H9 (cell line): ENCODE data around the gene PAPOLA. TPM values are rescaled to one million over a fixed set of nuclear protein-coding genes. Genes with fewer than 3 reads are reported as not detected.

Experiments used
- DNase-seq: peaks from one replicate; pipeline ENCODE4 v3.0.0-alpha.2; 2017
- H2AFZ ChIP-seq: one replicate; pipeline ENCODE4 v1.6.1; 2013; ENCODE audit warnings: mild to moderate bottlenecking, low read length, control low read depth, moderate library complexity
- H2AK5ac ChIP-seq: 2 replicates; pipeline ENCODE4 v1.6.1; 2013; ENCODE audit warnings: low read length, control low read depth, mixed read lengths; ENCODE audit not compliant: insufficient read length
- H2BK120ac ChIP-seq: one replicate; pipeline ENCODE4 v1.6.1; 2013; ENCODE audit warnings: low read depth, mild to moderate bottlenecking, low read length, control low read depth, inconsistent platforms; ENCODE audit not compliant: poor library complexity, severe bottlenecking
- H2BK12ac ChIP-seq: 2 replicates; pipeline ENCODE4 v1.6.1; 2013; ENCODE audit warnings: low read length, control low read depth, mixed read lengths, low read depth; ENCODE audit not compliant: insufficient read length
- H2BK15ac ChIP-seq: 2 replicates; pipeline ENCODE4 v1.6.1; 2013; ENCODE audit warnings: low read depth, low read length, control low read depth
- H2BK20ac ChIP-seq: one replicate; pipeline ENCODE4 v1.6.1; 2013; ENCODE audit warnings: low read depth, mild to moderate bottlenecking, low read length, control low read depth, inconsistent platforms; ENCODE audit not compliant: poor library complexity, severe bottlenecking
- H2BK5ac ChIP-seq: 2 replicates; pipeline ENCODE4 v1.6.1; 2013; ENCODE audit warnings: low read length, control low read depth, mixed read lengths; ENCODE audit not compliant: insufficient read length
- H3K14ac ChIP-seq: 2 replicates; pipeline ENCODE4 v1.6.1; 2013; ENCODE audit warnings: low read length, control low read depth; ENCODE audit not compliant: insufficient read depth
- H3K18ac ChIP-seq: 2 replicates; pipeline ENCODE4 v1.6.1; 2013; ENCODE audit warnings: low read depth, mild to moderate bottlenecking, mixed read lengths, low read length, control low read depth; ENCODE audit not compliant: insufficient read length
- H3K23ac ChIP-seq: 2 replicates; pipeline ENCODE4 v1.6.1; 2013; ENCODE audit warnings: low read length, control low read depth, mixed read lengths, low read depth; ENCODE audit not compliant: insufficient read length
- H3K23me2 ChIP-seq: 2 replicates; pipeline ENCODE4 v1.6.1; 2013; ENCODE audit warnings: low read depth, mild to moderate bottlenecking, mixed read lengths, low read length, control low read depth; ENCODE audit not compliant: insufficient read length, poor library complexity, severe bottlenecking
- H3K27ac ChIP-seq: 2 replicates; pipeline ENCODE4 v1.5.1; 2013; ENCODE audit warnings: low read length, control low read depth, mixed read lengths, low read depth; ENCODE audit not compliant: insufficient read length
- H3K27me3 ChIP-seq: 2 replicates; pipeline ENCODE4 v1.6.1; 2013; ENCODE audit warnings: low read length, control low read depth, inconsistent platforms; ENCODE audit not compliant: insufficient read depth
- H3K4ac ChIP-seq: 2 replicates; pipeline ENCODE4 v1.6.1; 2013; ENCODE audit warnings: low read depth, mild to moderate bottlenecking, control low read depth, inconsistent platforms, low read length, moderate library complexity
- H3K4me1 ChIP-seq: 2 replicates; pipeline ENCODE4 v1.6.1; 2013; ENCODE audit warnings: low read length, control low read depth, inconsistent platforms; ENCODE audit not compliant: insufficient read depth
- H3K4me2 ChIP-seq: 2 replicates; pipeline ENCODE4 v1.6.1; 2013; ENCODE audit warnings: low read length, control low read depth, mixed read lengths; ENCODE audit not compliant: insufficient read length, insufficient read depth
- H3K56ac ChIP-seq: 2 replicates; pipeline ENCODE4 v1.6.1; 2013; ENCODE audit warnings: low read depth, mild to moderate bottlenecking, mixed read lengths, low read length, control low read depth; ENCODE audit not compliant: insufficient read length
- H3K79me1 ChIP-seq: 2 replicates; pipeline ENCODE4 v1.6.1; 2013; ENCODE audit warnings: low read depth, mild to moderate bottlenecking, moderate library complexity, low read length, control low read depth, inconsistent platforms; ENCODE audit not compliant: insufficient read depth, poor library complexity, severe bottlenecking
- H3K79me2 ChIP-seq: 2 replicates; pipeline ENCODE4 v1.6.1; 2013; ENCODE audit warnings: low read length, control low read depth, inconsistent platforms; ENCODE audit not compliant: insufficient read depth
- H3K9ac ChIP-seq: 2 replicates; pipeline ENCODE4 v1.6.1; 2013; ENCODE audit warnings: low read length, control low read depth, mixed read lengths; ENCODE audit not compliant: insufficient read length; ENCODE audit errors: extremely low read depth
- H3K9me3 ChIP-seq: one replicate; pipeline ENCODE4 v1.6.1; 2013; ENCODE audit warnings: low read depth, low read length, inconsistent platforms; ENCODE audit not compliant: control insufficient read depth
- H3T11ph ChIP-seq: one replicate; pipeline ENCODE4 v1.6.1; 2013; ENCODE audit warnings: mild to moderate bottlenecking, low read length, control low read depth, inconsistent platforms
- H4K20me1 ChIP-seq: one replicate; pipeline ENCODE4 v1.6.1; 2013; ENCODE audit not compliant: control insufficient read depth, insufficient read length, insufficient read depth
- H4K5ac ChIP-seq: 2 replicates; pipeline ENCODE4 v1.6.1; 2013; ENCODE audit warnings: low read depth, mild to moderate bottlenecking, mixed read lengths, low read length, control low read depth; ENCODE audit not compliant: insufficient read length
- H4K8ac ChIP-seq: replicated peaks from 2 replicates; pipeline ENCODE4 v1.6.1; 2013; ENCODE audit warnings: low read length, control low read depth, mixed read lengths, low read depth; ENCODE audit not compliant: insufficient read length
- H4K91ac ChIP-seq: 2 replicates; pipeline ENCODE4 v1.6.1; 2013; ENCODE audit warnings: low read depth, mild to moderate bottlenecking, moderate library complexity, mixed read lengths, low read length, control low read depth; ENCODE audit not compliant: insufficient read length
- H3K27ac Mint-ChIP-seq, 3 experiments: 2 replicates in 2 of 3; 3 replicates in 1 of 3; pipeline ENCODE4 v1.8.0; 2020 to 2021; ENCODE audit warnings: mixed read lengths in 3 of 3, mild to moderate bottlenecking in 1 of 3, moderate library complexity in 1 of 3
- H3K27me3 Mint-ChIP-seq: 2 replicates; pipeline ENCODE4 v1.8.0; 2021; ENCODE audit warnings: low read depth, mild to moderate bottlenecking, moderate library complexity, mixed read lengths
- H3K36me3 Mint-ChIP-seq, 3 experiments: 2 replicates in 2 of 3; 3 replicates in 1 of 3; pipeline ENCODE4 v1.8.0; 2020 to 2021; ENCODE audit warnings: low read depth in 3 of 3, mixed read lengths in 3 of 3; ENCODE audit not compliant: insufficient read depth in 1 of 3
- H3K4me1 Mint-ChIP-seq, 2 experiments: 2 replicates each; pipeline ENCODE4 v1.8.0; 2020; ENCODE audit warnings: mixed read lengths in 2 of 2
- H3K4me3 Mint-ChIP-seq, 2 experiments: 2 replicates in 1 of 2; 3 replicates in 1 of 2; pipeline ENCODE4 v1.8.0; 2020 to 2021; ENCODE audit warnings: mild to moderate bottlenecking in 2 of 2, mixed read lengths in 2 of 2, moderate library complexity in 1 of 2
- H3K9me3 Mint-ChIP-seq, 2 experiments: 2 replicates in 1 of 2; 3 replicates in 1 of 2; pipeline ENCODE4 v1.8.0; 2020; ENCODE audit warnings: mild to moderate bottlenecking in 2 of 2, mixed read lengths in 2 of 2, moderate library complexity in 1 of 2
- CTCF ChIP-seq: fragments of 200-600 bp; sonication (generic); conservative IDR thresholded peaks from 3 replicates; pipeline ENCODE4 v1.8.0; 2021; ENCODE audit warnings: antibody characterized with exemption, mild to moderate bottlenecking
- WGBS: extraction: QIAGEN DNeasy Blood & Tissue Kit; methylation state at CpG from one replicate; pipeline ENCODE4 v1.1.7; 2013; ENCODE audit warnings: missing lambda C conversion rate, low lambda C conversion rate, mixed read lengths; ENCODE audit not compliant: insufficient read length; ENCODE audit errors: extremely low coverage; 5-methylcytosine and 5-hydroxymethylcytosine counted together
- total RNA-seq: library from RNA; stranded (reverse); gene quantifications from 2 replicates; pipeline ENCODE4 v1.2.1, GENCODE V29; 2021

PAPOLA gene
- total RNA-seq, 1 experiment from 2014 or later: 188 TPM

GRCh38 chr14:96502621-96503305, 581 bp downstream of the PAPOLA start:
- no CpG with 5 or more reads among the region's 47 CpGs for WGBS

More at GRCh38 chr14:96502621-96503305, 581 bp downstream of the PAPOLA start:
- Histone ChIP-seq H3K18ac (peak overlapping the region; percentile 91), H3K14ac (peak overlapping the region; percentile 90), H4K91ac (no peak overlapping the region), H2BK5ac (peak overlapping the region; percentile 65), H3K4ac (no peak overlapping the region; the same call in 1 of the 2 replicates), H2BK20ac (no peak overlapping the region), H4K20me1 (no peaks in the 10 kb centered on the region), H3K27ac (peak overlapping the region; percentile 16), H2BK15ac (no peak overlapping the region), H2BK120ac (peak overlapping the region; percentile 87), H3K23ac (no peak overlapping the region), H3K27me3 (no peaks in the 10 kb centered on the region), H3K9ac (peak overlapping the region; percentile 91), H4K8ac (no peak overlapping the region), H4K5ac (no peak overlapping the region), H3K23me2 (peaks cover 10% of the 10 kb centered on the region), H3K79me2 (peaks cover 43% of the 10 kb centered on the region), H2BK12ac (no peak overlapping the region), H3K9me3 (no peaks in the 10 kb centered on the region), H2AFZ (no peak overlapping the region), H3K56ac (no peak overlapping the region), H3T11ph (no peak overlapping the region), H3K4me1 (no peaks in the 10 kb centered on the region; the same call in 1 of the 2 replicates), H3K79me1 (peaks cover 3% of the 10 kb centered on the region), H2AK5ac (no peak overlapping the region), H3K4me2 (peak overlapping the region; percentile 82)
- DNase-seq: peak; percentile 50
- no peaks in the 10 kb centered on the region for H3K27me3 Mint-ChIP-seq
- H3K4me3 Mint-ChIP-seq: peak overlapping the region; percentile 98
- no peaks in the 10 kb centered on the region; a peak in 1 of 5 replicates for H3K9me3 Mint-ChIP-seq
- peaks cover 28 to 36% of the 10 kb centered on the region in 2 experiments for H3K4me1 Mint-ChIP-seq
- H3K27ac Mint-ChIP-seq: peak overlapping the region; percentile 95 to 100 (median 98)
- H3K36me3 Mint-ChIP-seq: peaks cover 3 to 22% (median 10%) of the 10 kb centered on the region in 3 experiments; a peak in 6 of 7 replicates
- TF ChIP-seq CTCF: no peak
